GM10248 (cell line): ENCODE results near the gene HBG1.
"Not testable (repeated sequence)": the region's sequence is repeated elsewhere in the genome, so short reads cannot be mapped to it uniquely, and the experiment has no call there.

ENCODE experiments used
- CTCF ChIA-PET: fragments of 300-600 bp; sonication (Branson Sonifier 250); formaldehyde crosslinking; extraction: SDS; loops from one replicate; lab custom pipeline; 2021; ENCODE audit warnings: antibody characterized with exemption; lab: Yijun Ruan, JAX
- POLR2A ChIA-PET: fragments of 350-650 bp; sonication (Branson Sonifier 250); formaldehyde crosslinking; extraction: SDS; loops from one replicate; lab custom pipeline; 2020; ENCODE audit warnings: antibody characterized with exemption; lab: Yijun Ruan, JAX
- DNase-seq: peaks from one replicate; pipeline ENCODE4 v3.0.0; 2012; ENCODE audit errors: extremely low spot score
- TF ChIP-seq, protein P1 (sequence below): IDR thresholded peaks from 2 replicates; pipeline ENCODE4 v1.5.1; 2012; ENCODE audit warnings: mild to moderate bottlenecking, low read depth; ENCODE audit errors: extremely low read depth, missing control alignments, control extremely low read depth

HBG1 gene

DNA sequence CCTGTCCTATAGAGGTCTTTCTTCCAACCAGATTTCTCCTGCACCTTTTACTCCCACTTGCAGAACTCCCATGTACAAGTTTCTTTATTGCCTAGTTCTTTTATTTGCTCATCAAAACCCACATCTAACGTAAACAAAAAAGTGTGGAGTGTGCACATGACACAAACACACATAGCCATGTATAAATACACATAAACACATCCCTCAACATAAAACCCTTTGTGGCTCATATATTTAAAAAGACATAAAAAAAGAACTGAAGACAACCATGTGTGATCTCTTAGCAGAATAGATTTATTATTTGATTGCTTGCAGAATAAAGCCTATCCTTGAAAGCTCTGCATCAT lies 3.2 kb upstream of the HBG1 start:
- DNase-seq: no peak
- TF ChIP-seq, protein P1, sequence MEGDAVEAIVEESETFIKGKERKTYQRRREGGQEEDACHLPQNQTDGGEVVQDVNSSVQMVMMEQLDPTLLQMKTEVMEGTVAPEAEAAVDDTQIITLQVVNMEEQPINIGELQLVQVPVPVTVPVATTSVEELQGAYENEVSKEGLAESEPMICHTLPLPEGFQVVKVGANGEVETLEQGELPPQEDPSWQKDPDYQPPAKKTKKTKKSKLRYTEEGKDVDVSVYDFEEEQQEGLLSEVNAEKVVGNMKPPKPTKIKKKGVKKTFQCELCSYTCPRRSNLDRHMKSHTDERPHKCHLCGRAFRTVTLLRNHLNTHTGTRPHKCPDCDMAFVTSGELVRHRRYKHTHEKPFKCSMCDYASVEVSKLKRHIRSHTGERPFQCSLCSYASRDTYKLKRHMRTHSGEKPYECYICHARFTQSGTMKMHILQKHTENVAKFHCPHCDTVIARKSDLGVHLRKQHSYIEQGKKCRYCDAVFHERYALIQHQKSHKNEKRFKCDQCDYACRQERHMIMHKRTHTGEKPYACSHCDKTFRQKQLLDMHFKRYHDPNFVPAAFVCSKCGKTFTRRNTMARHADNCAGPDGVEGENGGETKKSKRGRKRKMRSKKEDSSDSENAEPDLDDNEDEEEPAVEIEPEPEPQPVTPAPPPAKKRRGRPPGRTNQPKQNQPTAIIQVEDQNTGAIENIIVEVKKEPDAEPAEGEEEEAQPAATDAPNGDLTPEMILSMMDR: no peak
- CTCF ChIA-PET: no interaction called here
- POLR2A ChIA-PET: no interaction called here

DNA sequence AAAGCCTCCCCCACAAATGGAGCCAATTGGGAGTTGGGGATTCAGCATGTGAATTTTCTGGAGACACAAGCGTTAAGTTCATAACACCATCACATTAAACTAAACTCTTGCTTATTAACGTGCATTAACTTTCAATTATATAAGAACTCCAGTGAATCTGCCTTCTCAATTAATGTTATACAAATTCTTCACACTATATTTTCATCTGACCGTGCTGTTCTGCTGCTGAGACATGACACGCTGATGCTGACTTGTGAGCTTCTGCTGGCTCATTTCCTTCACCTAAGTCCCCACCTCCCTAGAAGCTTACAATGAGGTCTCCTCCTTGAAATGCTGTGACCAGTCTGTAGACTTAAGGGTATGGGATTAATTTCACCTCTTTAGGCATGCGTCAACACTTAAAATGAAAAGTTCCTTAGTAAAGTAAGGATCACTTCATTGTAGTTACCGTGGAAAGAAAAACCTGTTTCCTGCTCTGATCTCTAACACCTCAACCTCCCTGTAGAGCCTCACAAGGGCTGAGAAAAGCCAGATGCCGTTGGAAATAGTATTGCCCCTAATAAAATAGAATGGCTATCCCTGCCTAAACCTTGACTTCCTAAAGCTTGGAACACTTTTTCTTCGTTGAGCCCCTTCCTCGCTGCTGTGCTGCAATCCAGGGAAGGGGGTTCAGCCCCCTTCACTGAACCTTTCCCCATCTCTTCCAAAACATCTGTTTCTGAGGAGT lies 2.7 kb upstream of the HBG1 start:
- POLR2A ChIA-PET: no interaction called here
- TF ChIP-seq, protein P1: no peak
- no peak for DNase-seq
- CTCF ChIA-PET: no interaction called here

DNA sequence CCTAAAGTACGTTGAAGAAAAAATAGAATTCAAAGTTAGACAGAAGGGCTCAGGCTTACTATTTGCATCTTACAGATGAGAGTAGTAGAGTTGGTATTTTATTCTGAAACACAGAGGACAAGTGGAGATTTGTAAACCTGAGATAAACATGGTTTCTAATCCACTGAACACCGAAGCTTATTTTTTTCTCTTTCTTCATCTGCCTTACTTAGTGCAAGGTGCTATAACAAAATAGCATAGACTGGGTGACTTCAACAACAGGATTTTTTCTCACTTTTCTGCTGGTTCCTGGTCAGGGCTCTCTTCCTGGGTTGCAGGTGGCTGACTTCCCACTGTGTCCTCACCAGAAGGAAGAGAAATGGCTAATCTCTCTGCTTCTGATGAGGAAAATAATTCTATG lies 2.1 kb upstream of the HBG1 start:
- ChIA-PET CTCF (no interaction called here), POLR2A (no interaction called here)
- TF ChIP-seq, protein P1: no peak
- DNase-seq: no peak

DNA sequence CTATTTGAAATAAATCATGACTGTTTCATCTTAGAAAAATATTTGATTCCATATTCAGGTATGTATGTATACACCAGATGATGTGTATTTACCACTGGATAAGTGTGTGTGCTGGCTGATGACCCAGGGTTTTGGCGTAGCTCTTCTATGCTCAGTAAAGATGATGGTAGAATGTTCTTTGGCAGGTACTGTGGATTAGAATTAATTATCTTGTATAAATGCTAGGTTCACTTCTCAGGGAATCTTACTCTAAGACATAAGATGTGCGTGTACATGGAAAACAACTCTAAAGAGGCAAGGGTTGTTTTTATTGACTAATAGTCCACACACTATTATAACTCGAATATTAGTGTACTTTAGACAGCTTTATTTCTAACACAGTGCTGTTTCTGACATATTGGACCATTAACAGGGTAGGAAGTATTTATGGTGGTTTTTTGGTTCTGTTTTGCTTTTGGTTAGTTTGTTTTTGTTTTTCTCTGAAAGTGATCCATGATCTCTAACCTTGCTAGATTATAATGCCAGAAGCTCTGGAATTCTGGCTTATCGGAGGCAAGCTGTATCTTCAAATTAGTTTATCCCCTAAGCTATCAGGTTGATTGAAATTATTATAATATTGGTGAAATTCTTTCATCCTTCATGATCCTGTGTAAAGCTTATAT lies 1.0 kb upstream of the HBG1 start:
- POLR2A ChIA-PET: no interaction called here
- CTCF ChIA-PET: no interaction called here
- DNase-seq: no peak
- TF ChIP-seq, protein P1: no peak

DNA sequence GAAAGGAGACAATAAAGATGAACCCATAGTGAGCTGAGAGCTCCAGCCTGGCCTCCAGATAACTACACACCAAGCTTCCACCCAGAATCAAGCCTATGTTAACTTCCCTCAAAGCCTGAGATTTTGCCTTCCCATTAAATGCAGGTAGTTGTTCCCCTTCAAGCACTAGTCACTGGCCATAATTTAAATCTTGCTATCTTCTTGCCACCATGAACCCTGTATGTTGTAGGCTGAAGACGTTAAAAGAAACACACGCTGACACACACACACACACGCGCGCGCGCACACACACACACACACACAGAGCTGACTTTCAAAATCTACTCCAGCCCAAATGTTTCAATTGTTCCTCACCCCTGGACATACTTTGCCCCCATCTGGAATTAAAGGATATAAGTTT lies 1.2 kb downstream of the HBG1 start:
- POLR2A ChIA-PET, CTCF ChIA-PET, DNase-seq: not testable (repeated sequence)

DNA sequence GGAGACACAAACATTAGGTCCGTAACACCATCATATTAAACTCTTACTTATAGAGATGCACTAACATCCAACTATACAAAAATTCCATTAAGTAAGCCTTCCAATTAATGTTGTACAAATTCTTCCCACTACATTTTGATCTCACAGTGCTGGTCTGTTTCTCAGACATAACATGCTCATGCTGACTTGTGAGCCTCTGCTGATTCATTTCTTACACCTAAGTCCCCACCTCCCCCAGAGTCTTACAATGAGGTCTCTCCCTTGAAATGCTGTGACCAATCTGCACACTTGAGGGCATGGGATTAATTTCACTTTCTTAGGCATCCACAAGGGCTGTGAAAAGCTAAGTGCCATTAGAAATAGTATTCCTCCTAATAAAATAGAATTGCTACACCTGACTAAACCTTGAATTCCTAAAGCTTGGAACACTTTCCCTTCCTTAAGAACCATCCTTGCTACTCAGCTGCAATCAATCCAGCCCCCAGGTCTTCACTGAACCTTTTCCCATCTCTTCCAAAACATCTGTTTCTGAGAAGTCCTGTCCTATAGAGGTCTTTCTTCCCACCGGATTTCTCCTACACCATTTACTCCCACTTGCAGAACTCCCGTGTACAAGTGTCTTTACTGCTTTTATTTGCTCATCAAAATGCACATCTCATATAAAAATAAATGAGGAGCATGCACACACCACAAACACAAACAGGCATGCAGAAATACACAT lies 2.0 kb downstream of the HBG1 start:
- ChIA-PET POLR2A (no interaction called here), CTCF (interaction anchor here (0.9 kb wide), 1 partner anchor 20 kb away, joined by 4 read pairs; no protein-coding TSS in a partner anchor)
- DNase-seq: no peak
- TF ChIP-seq, protein P1: no peak
